ENCODE measurements around the gene ZMIZ1.

Gene ZMIZ1

DNA sequence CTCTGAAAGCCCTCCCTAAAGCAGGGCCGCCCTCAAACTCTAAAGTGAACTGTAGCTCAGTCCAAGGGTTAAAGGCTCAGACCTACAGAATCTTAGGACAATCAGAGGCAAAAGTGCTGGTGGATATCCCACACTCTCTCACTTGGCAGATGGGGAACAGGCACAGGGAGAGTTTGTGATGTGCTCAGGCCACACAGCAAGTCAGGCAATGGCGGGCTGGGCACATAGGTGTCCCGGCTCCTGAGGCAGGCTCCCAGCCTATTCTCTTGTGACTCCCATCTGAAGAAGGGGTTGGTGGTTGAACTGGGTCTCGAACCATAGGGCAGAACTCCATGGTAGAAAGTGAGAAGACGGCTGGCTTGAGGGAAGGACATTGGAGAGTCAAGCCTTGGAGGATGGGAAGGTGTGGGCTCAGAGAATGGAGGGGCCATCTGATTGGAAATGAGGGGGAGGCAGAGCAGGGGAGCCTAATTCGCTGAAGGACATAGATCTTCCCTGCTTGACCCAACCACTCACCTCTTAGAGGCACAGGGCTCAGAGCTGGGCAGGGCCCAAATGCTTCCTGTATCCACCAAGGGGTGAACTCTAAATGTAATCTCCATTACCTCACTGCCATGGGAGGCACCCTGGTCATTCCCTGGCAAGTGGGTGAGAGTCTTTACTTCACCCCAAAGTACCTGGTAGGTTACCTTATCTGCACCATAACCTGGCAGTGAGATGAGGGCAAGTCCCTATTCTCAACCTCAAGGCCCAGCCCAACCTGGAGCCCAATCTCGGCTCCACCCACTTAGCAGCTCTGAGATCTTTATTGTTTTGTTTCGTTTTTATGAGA is 4.9 kb upstream of the ZMIZ1 start:
- DNase-seq (ENCODE audit: low read depth in 2 of 2) = no peak

DNA sequence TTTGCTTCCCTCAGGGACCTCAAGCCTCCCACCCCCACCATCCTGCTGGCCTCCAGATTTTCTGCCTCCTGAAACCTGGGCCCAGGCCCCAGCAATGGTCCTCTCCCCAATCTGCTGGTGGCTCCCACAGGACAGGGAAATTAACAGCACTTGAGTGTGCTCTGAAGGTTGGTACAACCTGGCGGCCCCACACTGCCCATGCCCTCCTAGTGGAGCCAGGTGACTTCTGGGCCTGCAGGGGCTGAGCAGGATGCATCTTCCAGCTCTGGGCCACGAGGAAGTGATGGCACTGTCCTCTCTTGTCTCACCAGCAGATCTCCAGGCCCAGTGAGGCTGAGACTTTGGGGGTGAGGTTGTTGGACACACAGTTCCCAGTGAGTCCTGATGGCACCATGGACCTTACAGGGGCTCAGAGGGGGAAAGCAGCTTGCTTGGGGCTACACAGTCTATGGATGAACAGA is 3.6 kb upstream of the ZMIZ1 start:
- DNase-seq (ENCODE audit: low read depth in 2 of 2) = no peak

DNA sequence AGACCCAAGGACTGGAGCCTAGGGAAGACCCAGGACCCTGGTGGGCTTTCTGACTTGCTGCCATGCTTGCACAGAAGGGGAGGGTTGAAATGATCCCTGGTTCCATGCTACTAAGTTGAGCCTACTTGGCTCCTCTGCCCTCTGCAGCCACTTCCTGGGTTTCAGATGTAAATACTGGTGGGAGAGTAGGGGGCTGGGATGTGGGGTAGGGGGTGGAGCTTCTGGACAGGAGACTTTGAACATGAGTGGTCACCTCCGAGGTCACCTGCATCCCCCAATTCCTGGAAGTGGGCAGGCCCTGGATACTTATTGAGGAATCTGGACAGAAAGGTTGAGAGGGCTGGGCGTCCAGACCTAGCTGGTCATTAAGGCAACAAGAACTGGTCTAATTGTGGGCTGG is 2.9 kb upstream of the ZMIZ1 start:
- DNase-seq (ENCODE audit: low read depth in 2 of 2) = no peak

DNA sequence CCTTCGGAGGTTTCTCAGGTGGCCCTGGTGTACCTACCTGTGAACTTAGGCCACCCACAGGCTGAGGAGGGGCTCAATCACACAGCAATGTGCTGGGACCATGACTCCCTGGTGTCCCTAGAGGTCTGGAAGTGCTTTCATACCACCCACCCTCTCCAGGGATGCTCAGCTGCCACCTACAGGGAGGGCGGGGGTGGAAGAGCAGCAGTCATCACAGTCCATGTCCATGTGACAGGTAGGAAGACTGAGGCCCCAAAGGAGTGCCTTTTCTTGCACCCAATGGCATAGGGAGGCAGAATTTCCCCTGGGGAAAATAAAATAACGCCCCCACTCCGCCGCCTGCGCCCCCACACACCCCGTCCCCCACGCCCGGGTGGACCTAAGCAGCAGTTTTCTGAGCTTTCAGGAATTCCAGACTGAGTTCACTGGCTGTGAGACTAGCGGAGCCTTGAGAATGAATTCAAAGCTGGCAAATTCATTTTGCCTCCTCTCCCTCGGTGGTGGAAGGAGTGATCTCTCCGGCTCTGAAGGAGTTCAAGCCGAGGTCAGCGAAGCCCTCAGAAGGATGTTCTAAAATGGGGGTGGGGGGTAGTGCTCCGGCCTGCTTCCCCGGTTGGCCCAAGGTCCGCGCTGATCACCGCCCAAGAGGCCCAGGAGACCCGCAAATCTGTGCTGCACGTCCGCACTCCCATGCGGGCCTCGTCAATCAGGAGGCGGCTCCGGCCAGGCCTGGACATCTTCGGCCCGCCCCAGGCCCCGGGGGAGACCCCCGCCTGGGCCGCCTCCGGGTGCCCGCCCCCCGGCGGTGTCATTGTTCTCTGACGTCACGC is 2.1 kb upstream of the ZMIZ1 start:
- no peak for DNase-seq (ENCODE audit: low read depth in 2 of 2)

DNA sequence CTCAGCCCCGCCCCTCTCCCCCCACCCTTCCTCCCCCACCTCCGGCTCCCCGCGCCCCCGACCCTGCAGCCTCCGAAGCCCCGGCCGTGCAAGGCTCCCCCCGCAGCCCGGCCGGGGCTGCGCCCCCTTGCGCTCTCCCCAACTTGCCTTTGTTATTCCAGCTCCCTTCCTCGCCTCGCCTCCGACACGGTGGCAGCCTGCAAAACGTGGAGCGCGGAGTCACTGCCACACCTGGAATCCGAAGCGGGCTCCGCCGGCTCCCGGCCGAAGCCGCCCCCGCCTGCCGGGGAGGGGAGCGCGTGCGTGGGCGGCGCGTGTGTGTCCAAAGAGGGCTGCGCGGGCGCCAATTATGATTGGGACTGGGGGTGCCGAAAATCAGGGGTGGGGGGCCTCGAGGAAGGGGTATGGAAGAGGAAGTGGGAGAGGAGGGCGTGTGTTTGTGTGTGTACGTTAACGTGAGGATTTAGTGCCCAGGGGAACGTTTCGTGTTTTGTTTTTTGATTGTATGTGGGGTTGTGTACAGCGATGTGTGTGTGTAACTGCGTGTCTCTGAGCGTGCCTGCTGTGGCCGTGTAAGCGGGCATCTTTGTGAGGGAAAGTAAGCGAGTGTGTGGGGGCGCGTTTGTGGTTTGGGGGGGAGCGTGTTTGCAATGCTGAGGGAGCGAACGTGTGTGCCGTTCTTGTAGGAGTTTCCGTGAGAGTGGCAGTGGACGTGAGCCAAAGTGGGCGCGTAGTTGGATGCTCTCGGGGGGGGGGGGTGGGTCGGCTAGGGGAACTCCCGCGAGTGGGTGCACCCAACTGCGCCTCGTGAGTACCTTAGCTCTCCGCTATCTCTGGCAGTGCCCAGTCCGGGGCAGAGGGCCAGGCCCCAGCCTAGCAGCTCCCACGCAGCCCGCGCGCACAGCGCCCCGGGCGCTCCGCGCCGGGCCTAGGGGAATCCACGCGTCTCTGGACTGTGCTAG is 1.2 kb upstream of the ZMIZ1 start:
- peak; percentile 82 to 88 for DNase-seq (ENCODE audit: low read depth in 2 of 2)

DNA sequence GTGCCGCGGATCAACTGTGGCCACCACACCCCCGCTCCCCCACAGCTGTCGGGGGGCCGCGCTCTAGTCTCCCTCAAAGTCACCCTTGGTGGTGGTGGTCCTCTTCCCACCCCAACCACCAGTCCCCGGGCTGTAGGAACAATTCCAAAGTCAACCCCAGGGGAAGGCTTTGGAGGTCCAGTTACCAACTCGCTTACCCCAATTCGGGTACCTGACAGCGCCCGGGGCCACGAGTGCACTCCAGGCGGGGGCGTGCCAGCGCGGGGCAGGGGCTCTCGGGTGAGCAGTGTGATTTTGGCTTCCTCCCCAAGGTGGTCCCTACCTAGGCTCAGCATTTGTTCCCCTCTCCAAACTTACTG is 584 bp upstream of the ZMIZ1 start:
- DNase-seq (ENCODE audit: low read depth in 2 of 2) = no peak

DNA sequence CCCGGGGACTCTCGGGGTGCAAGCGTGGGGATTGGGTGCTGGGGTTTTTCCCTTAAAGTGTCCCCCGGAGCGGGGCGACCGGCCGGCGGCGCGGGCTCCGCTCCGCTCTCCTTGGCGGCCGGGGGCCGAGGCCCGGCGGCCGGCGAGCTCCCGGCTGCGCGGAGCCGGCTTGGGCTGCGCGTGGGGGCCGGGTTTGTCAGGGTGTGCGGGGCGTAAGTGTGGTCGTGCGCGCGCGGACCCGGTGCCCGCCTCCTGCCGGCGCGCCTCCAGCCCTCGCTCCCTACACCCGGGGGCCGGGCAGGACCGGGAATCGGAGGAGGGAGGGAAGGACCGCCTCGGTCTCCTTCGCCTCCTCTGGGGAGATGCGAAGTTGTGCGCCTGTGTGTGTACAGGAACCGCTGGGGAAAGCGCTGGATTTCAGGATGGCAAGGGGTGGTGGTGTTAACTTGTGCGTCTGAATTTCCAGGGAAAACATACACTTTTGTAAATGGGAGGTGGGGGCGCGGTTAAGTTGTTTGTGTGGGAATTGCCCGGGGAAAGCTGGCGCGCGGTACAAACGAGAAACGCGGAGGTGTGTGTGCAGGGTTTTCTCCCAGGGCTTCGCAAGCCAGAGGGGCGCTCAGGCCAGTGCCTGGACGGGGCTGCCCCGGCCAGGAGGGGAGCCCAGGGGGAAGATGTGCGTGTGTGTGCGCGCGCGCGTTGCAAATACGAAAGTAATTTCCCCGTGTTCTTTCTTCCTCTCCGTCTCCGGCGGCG is 737 bp downstream of the ZMIZ1 start:
- no peak for DNase-seq (ENCODE audit: low read depth in 2 of 2)

DNA sequence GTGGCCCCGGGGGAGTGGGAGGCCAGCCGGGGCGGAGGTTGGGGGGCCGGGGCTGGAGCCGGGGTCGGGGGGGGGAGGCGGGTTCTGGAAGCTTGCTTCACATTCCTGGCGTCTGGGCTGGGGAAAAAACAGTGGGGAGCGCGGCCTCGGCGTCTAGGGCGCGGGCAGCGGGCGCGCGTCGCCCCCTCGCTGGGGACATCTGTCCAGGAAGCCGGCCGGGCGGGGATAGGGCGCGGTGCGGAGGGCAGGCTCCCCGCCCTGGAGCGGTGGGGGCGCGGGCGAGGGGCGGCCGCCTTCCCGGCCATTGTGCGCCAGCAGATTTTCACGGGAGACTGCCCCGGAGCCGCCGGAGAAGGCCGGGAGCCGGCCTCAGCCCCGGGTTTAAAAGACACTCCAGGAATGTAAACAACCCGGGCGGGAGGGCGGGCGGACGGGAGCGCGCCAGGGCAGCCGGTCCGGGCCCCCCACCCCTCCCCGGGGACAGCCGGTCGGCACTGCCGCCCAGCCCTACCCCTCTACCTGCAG is 1.4 kb downstream of the ZMIZ1 start:
- DNase-seq (ENCODE audit: low read depth in 2 of 2) = no peak

DNA sequence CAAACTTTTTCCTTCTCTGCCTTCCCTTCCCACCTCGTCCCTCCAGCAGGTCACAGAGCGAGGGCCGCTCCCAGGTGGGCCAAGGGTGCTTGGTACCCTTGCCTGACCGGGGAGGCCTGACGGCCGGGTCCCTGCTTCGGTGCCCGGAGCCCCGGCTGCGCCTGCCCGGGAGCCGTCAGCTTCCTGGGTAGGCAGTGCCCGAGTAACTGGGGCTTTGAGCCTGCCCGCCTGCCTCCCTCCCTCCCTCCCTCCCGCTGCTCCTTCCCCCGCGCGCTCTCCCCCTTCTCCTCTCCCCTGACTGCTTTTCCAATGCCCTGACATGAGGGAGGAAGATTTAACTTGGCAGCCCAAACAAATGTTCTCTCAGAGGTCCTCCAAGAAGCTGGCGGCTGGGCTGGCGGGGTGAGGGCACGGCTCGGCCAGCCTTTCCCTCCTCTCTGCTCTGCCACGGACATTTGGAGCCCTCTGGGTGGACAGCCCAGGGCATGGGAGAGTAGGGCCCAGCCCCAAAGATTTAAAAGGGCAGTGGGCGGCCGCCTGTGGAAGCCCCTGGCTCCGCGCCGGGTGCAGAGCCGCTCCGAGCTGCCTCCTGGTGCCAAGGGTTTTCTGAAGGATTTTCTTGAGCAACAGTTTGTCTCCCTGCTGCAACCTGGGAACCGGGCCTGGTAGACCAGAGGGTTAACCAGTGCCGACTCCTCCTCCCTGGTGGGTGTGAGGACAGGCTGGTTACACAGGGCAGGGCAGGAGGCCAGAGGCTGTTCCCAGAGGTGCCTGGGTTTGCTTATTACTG is 2.0 kb downstream of the ZMIZ1 start:
- no peak for DNase-seq (ENCODE audit: low read depth in 2 of 2)

DNA sequence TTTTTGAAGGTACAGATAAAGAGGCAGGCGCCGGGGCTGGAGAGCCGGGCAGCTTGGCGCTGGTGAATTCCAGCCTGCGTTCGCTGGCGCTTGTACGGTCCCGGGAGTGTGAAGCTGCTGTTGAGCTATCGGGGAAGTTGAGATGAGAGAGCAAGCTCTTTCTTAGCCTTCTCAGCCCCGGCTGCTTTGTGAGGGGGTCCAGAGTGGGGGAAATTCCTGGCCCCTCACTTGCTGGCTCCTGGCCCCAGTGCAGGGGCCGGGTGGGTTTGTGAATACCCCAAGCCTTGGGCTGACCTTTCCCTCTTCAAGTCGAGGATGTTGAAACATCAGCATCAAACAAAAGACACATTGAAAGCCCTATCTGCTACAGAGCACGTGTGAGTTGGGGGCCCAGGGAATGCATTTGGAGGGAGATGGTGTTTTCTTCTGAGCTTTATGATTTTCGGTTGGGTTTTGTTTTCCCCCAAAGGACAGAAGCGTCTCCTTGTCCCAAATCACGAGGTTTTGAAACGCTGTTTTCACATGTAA is 2.7 kb downstream of the ZMIZ1 start:
- no peak for DNase-seq (ENCODE audit: low read depth in 2 of 2)

DNA sequence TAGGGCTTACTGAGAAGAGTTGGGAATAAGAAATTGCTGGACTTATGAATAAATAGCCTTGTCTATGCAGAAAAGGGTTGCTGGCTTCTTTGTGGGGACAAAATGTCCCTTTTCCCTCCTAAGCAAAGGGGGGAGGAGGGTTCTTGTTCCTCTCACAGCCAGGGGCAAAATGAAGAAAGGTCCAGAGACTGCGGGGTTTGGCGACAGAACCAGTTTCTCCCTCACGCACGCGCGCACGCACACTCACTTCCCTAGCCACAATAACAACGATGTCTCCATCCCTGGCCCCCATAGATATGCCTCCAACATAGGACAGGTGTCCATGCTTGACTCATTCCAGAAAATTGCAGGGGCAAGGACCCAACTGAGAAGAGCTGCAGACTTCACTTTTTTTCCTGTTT is 3.3 kb downstream of the ZMIZ1 start:
- no peak for DNase-seq (ENCODE audit: low read depth in 2 of 2)

DNA sequence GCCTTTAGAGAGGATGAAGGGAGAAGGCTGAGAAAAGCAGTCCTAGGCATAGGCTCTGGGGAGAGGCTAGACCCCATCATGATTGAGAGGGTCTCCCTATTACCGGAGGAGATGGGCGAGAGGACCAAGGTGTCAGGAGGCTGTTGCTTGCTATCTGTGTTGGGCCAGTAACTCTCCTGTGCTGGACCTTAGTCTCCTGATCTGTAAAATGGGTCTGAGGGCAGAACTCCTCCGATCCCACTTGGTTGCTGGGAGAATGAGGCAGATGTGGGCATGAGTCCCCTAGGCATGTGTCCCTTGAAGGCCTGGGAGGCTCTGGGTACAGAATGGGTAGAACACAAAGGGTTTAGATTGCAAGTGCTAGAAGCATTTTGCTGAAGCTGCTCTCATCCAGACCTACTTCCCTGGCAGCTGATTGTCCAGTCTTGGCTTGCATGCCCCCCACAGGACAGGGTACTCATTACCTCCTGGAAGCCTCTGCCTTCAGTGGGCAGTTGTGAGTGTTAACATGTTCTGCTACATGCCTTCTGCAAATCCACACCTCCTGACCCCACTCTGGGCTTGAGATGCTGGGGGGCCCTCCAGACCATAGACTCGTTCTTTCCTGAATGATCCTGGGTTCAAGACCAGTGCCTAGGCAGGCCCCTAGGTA is 4.4 kb downstream of the ZMIZ1 start:
- no peak for DNase-seq (ENCODE audit: low read depth in 2 of 2)

DNA sequence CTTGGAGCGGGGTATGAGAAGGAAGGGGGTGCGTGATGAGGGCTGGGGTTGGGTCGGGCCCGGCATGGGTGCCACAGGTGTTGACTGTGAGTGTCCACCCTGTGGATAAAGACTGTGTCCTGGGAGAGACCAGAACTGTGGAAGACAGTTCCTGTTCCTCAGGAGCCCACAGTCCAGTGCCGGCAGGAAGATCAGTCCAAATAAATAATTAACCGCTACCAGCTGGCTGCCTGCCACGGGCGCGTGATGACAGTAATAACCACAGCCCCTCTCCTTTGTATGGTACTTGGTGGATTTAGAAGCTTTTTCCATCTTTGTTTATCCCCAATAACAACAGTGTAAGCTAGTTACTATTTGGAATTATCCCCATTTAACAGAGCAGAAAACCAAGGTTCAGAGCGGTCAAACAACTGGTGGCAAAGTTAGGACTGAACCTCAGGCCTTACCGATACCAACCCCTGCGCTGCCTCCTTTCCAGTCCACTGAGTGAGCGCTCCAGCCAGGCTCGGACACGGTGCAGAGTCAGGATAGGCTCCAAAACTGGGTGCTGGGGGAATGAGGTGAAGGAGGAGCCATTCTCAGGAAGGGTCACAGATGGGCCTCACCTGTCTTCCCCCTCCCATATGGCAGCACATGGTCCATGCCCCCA is 5.1 kb downstream of the ZMIZ1 start:
- DNase-seq (ENCODE audit: low read depth in 2 of 2) = no peak

DNA sequence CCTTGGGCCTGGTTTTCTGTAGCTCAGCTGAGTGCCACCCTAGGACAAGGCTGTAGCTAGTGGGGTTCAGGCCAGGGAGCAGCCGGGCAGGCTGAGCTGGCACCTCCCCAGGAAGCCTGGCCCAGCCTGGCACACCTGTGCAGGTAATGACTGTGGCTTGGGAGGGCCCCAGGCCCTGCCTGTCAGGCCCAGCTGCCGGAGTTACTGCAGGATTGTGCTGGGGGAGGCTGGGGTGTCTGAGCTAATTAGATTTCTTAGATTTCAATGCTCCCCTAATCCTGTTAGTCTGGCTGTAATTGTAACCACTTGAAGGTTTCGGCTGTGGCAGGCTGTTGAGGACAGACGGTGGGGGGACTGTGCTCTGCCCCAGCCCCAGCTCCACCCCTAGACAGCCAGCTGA is 6.0 kb downstream of the ZMIZ1 start:
- no peak for DNase-seq (ENCODE audit: low read depth in 2 of 2)

DNA sequence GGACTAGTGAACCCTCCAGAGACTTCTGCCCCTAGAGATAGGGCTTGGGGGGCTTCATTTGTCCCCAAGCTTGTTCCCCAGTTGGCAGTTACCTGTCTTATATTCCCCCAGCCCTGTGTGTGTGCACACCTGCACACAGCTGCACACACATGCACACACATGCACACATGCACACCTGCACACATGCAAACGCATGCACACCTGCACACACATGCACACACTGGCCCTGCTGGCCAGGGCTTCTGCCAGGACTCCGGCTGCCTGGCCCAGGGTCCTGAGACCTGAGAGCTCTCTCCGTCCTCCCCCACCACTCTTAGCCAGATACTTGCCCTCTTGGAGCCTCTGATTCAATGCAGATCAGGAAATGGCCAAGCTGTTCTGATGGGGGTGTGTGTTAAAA is 6.7 kb downstream of the ZMIZ1 start:
- no peak for DNase-seq (ENCODE audit: low read depth in 2 of 2)

DNA sequence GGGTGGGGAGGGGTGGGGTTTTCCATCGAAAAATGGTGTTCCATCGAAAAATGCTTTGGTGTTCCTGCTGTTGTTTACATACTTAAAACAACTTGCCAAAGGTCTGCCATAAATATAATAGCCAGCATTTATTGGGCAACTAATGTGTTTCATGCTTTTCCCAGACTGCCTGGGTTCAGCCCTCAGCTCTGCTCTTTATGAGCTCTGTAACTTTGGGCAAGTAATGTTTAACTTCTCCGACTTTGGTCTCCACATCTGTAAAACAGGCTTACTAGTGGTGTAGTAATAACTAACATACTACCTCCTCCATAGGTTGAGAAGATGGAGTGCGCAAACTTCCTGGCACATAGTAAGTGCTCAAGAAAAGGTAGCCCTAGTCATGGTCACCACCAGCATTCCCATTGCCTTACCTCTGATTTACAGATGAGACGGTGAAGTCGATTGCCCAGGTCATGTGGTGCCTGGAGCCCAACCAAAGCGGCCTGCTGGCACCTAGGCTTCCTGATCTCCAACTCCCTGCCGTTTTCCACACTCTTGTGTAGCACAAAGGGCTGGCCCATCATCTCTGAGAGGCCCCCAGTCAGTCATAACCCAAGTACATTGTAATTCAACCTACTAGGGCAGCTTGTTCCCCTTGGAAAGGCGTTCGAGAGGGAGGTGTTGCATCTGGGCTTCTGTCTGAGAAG is 8.9 kb downstream of the ZMIZ1 start:
- no peak for DNase-seq (ENCODE audit: low read depth in 2 of 2)

DNA sequence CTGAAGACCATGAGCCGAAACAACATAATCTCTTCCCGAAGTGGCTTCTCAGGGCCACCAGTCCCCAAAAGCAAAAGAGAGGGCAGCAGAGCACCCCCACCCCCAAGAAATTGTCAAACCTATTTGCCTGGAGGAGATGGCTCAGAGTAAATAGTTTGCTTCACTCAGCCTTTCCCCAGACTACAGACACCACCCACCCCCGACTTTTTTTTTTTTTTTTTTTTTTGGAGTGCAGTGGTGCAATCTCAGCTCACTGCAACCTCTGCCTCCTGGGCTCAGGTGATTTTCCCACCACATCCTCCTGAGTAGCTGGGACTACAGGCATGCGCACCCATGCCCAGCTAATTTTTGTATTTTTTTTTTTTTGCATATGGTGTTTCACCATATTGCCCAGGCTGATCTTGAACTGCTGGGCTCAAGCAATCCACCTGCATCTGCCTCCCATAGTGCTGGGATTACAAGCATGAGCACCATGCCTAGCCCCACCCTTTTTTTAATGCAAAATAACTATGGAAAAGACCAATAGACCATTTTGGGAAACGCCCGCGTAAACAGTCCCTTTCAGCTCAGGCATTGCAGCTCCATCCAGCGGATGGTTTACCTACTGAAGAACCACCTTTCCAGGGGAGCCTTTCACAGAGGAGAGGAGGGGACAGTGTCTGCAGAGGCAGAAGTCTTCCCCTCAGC is 9.7 kb downstream of the ZMIZ1 start:
- DNase-seq (ENCODE audit: low read depth in 2 of 2) = no peak

DNA sequence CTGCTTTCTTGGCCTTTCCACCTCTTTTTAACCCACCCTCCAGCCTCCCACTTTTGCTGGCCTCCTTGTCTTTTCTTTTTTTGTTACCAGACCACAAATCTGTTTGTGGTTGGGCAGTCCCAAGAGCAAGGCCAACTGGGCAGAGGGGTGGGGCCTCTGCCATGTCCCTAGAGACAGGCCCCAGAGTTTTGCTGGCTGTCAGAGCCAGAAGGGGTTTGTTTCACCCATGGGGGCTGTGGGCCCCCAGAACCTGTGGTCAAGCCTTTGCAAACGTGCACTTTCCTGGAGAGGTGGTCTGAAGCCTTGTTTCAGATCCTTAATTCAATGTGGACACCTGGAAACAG is 10.3 kb downstream of the ZMIZ1 start:
- no peak for DNase-seq (ENCODE audit: low read depth in 2 of 2)

Data from fibroblast of skin of left biceps (primary cell).